SJSA1 (cell line): ENCODE results near the gene FAF1. TPM values are rescaled to one million over a fixed set of nuclear protein-coding genes. Genes with fewer than 3 reads are reported as not detected.

ENCODE experiments used
- DNase-seq, 2 experiments: peaks; one replicate each; pipeline ENCODE4 v3.0.0-alpha.2; 2015 to 2020; ENCODE audit warnings: low spot score in 2 of 2, low read depth in 1 of 2
- H3K27ac ChIP-seq: fragments of 250-450 bp; sonication (Bioruptor Pico); 2 replicates; pipeline ENCODE4 v1.5.1; 2020; ENCODE audit warnings: mild to moderate bottlenecking, moderate library complexity
- H3K27me3 ChIP-seq: fragments of 250-450 bp; sonication (Bioruptor Pico); replicated peaks from 2 replicates; pipeline ENCODE4 v1.5.1; 2020; ENCODE audit warnings: mild to moderate bottlenecking, moderate library complexity
- H3K36me3 ChIP-seq: fragments of 250-450 bp; sonication (Bioruptor Pico); 2 replicates; pipeline ENCODE4 v1.5.1; 2020; ENCODE audit warnings: mild to moderate bottlenecking
- H3K4me1 ChIP-seq: fragments of 250-450 bp; sonication (Bioruptor Pico); replicated peaks from 2 replicates; pipeline ENCODE4 v1.6.1; 2021; ENCODE audit warnings: mild to moderate bottlenecking
- H3K4me3 ChIP-seq: fragments of 250-450 bp; sonication (Bioruptor Pico); 2 replicates; pipeline ENCODE4 v1.5.1; 2020; ENCODE audit warnings: mild to moderate bottlenecking
- H3K9me3 ChIP-seq: fragments of 250-450 bp; sonication (Bioruptor Pico); replicated peaks from 2 replicates; pipeline ENCODE4 v1.5.1; 2020; ENCODE audit warnings: mild to moderate bottlenecking
- total RNA-seq: library from RNA; depleted of rRNA; stranded (reverse); fragments of >200 nt; shearing (Covaris generic); gene quantifications from 2 replicates; pipeline ENCODE4 v1.2.3, GENCODE V29; 2014

The FAF1 gene
- total RNA-seq, 1 experiment from 2014 or later = 96.3 TPM

DNA sequence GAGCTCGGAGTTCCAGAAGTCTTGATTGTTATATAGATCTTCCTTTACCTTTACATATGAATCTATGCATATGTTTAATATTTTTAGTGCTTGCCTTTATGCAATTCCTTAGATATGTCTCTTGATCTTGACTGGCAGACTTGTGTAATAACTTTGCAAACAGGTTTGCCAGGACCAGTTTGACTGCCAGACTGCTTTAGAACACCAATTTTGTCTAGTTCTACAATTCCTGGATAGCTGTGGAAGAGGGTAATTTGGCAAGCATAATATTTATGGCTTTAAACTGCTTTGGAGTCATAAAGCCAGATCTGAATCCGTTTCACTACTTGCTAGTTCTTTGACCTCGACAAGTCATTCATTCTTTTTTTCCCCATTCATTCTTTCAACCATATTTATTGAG is 250.0 kb downstream of the FAF1 start:
- Histone ChIP-seq H3K9me3 (no peaks in the 10 kb centered on the region), H3K4me3 (no peak overlapping the region), H3K27ac (no peak overlapping the region), H3K4me1 (no peaks in the 10 kb centered on the region), H3K36me3 (no peaks in the 10 kb centered on the region; the same call in 1 of the 2 replicates), H3K27me3 (no peaks in the 10 kb centered on the region)
- no peak for DNase-seq

DNA sequence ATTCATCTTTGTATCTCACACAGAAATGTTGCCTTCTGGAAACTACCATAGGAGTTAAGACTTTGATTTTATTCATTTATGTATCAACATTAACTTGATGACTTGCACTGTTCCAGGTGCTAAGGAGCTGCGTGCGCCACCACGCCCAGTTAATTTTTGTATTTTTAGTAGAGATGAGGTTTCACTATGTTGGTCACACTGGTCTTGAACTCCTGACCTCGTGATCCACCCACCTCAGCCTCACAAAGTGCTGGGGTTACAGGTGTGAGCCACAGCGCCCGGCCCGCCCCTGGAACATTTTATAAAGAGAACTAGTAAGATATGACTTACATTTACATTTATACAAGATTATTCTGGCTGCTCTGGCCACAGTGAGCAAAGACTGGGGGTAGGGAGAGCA is 252.2 kb downstream of the FAF1 start:
- Histone ChIP-seq H3K36me3 (no peaks in the 10 kb centered on the region; the same call in 1 of the 2 replicates), H3K4me3 (no peak overlapping the region), H3K27me3 (no peaks in the 10 kb centered on the region), H3K27ac (no peak overlapping the region), H3K9me3 (no peaks in the 10 kb centered on the region), H3K4me1 (no peaks in the 10 kb centered on the region)
- no peak for DNase-seq

DNA sequence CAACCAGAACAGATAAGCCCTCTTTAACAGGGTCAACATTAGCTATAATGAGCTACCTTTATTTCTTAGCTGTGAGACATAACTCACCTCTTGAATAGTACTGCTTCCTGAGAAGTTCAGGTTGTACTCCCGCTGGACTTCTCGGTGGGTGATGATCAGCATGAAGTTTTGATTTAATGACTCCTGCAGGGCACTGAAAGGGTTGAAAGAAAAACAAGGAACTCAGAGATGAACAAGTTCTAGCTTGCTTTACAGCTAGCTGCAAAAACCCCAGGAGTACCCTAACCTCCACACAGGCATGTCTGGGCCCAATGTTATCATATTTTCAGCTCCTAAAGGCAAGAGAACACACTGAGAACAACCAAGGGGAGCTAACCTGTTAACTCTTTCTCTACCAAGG is 254.4 kb downstream of the FAF1 start:
- H3K4me1 ChIP-seq = no peaks in the 10 kb centered on the region
- H3K27me3 ChIP-seq = no peaks in the 10 kb centered on the region
- no peaks in the 10 kb centered on the region; the same call in 1 of the 2 replicates for H3K36me3 ChIP-seq
- no peak overlapping the region for H3K4me3 ChIP-seq
- no peak overlapping the region for H3K27ac ChIP-seq
- DNase-seq = no peak
- no peaks in the 10 kb centered on the region for H3K9me3 ChIP-seq

DNA sequence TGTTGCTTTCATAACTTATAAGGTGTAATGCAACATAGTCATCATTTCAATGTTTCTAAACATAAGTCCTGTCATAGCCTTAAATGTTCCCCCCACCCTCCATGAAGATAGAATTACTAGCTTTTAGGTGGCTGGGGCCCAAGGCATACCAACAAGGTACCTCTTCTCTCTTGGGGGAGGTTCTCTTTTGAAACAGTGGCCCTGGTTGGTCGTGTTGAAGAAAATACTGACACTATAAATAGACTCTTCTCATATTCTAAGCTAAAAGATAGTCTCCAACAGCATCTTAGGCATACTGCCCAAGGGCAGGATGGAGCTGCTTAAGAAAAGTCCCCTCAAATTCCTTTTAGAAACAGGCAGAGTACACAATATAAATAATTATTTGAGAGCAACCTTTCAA is 255.0 kb downstream of the FAF1 start:
- Histone ChIP-seq H3K9me3 (no peaks in the 10 kb centered on the region), H3K4me3 (no peak overlapping the region), H3K27ac (no peak overlapping the region), H3K4me1 (no peaks in the 10 kb centered on the region), H3K27me3 (no peaks in the 10 kb centered on the region), H3K36me3 (no peaks in the 10 kb centered on the region; the same call in 1 of the 2 replicates)
- no peak for DNase-seq

DNA sequence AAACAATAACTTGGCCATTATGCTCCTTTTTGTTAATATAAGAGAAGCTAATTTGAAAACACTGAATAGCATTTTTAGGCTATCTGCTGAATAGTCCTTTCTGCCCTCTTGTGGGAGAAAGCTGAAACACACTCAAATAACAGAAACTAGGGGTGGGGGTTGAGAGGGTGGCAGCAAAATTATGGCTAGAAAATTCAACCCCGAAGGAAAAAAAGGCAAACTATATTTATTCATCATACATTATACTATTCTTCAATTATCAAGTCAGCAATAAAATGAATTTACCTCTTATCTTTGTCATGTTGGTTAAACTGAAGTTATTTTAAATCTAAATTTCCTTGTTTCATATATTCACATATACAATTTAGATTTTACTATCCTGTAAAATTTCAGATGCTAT is 255.9 kb downstream of the FAF1 start:
- H3K4me3 ChIP-seq = no peak overlapping the region
- peak in 1 of 2 experiments; percentile 46 for DNase-seq
- H3K36me3 ChIP-seq = no peaks in the 10 kb centered on the region
- no peaks in the 10 kb centered on the region for H3K4me1 ChIP-seq
- H3K27me3 ChIP-seq = no peaks in the 10 kb centered on the region
- no peak overlapping the region for H3K27ac ChIP-seq
- no peaks in the 10 kb centered on the region for H3K9me3 ChIP-seq

DNA sequence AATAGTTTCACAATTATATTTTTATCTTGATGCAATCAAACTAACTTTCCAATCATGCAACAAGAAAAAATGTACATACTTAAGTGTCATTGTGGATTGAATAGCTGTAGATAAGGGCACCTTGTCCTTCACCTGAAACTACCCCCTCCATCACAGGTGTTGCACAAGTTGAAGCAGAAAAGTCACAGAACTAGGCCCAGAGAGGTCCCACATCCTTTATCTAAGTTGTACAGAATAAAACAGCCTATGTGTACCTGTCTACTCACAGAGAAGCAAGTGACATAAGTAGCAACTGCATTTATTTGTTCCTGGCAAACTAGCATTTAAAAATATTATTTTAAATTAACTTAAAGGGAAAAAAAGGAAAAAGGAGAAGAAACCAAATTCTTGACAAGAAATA is 256.8 kb downstream of the FAF1 start:
- Histone ChIP-seq H3K9me3 (no peaks in the 10 kb centered on the region), H3K4me3 (no peak overlapping the region), H3K36me3 (no peaks in the 10 kb centered on the region), H3K27ac (no peak overlapping the region), H3K27me3 (no peaks in the 10 kb centered on the region), H3K4me1 (no peaks in the 10 kb centered on the region)
- DNase-seq = no peak

DNA sequence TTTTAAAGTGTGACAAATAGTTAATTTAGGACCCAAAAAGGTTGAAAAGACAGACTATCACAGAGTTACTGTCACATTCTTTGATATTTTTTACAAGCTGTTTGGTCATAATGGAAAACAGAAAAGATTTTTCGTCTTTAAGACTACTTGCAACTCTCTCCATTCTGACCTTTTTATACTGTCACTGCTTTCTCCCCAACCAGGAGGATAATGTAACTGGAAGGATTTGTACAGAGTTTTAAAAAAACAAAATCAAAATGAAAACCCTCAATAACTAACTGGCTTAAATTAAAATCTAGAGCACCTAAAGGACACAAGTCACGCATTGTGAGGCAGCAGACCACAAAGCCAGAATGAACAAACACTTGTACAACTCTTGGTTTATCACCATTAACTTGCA is 257.7 kb downstream of the FAF1 start:
- Histone ChIP-seq H3K27ac (no peak overlapping the region), H3K27me3 (no peaks in the 10 kb centered on the region), H3K9me3 (no peaks in the 10 kb centered on the region), H3K4me1 (0 out of 2 replicates have a peak, but pooled peaks cover 4% of the 10 kb centered on the region), H3K36me3 (no peaks in the 10 kb centered on the region), H3K4me3 (no peak overlapping the region)
- no peak for DNase-seq

DNA sequence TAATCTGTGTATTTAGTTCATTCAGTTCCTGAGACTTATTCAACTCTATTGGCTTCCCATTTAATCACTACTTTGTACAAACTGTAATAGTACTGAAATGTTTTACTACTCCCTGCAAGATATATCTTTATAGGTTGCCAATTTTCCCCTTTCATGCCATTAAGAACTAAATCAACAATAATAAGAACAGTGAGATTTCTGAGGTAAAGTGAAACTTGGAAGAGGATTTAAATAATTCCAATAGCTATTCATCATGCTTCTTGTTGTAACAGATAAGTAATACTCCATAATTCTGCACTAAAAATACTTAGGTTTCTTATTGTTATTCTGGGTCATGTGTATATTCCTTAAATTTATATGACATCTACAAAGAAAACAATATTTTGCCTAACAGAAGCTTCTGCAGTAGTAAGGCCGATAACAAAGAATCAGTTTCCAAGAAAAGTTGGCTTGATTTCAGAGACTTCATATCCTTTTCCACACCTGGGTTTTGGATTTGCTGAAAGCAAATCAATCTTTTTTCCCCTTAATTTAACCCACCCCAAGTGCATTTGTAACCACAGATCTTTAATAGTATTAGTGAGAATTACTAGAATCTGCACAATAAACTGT is 258.3 kb downstream of the FAF1 start:
- no peak overlapping the region for H3K4me3 ChIP-seq
- DNase-seq = no peak

DNA sequence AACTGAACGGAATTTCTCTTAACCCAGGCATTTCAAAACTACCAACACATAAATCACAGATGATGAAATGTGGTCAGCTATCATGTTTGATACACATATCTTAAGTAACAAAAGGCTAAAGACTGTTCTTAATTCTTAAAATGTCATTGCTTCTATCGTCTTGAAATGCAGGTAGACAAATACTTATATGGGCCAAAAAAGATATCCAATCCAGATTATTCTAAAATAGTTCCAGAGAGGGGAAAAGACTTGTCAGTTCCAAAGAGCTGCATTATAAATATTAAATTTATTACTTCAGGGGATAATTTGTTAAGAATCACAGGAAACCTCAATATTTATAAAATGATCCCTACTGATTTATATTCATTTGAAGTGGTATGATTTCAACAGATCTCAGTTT is 259.4 kb downstream of the FAF1 start:
- DNase-seq = no peak

More for the DNA sequence above, 258.3 kb downstream of the FAF1 start:
- Histone ChIP-seq H3K9me3 (no peaks in the 10 kb centered on the region), H3K4me1 (0 out of 2 replicates have a peak, but pooled peaks cover 4% of the 10 kb centered on the region), H3K27me3 (no peaks in the 10 kb centered on the region), H3K27ac (no peak overlapping the region), H3K36me3 (no peaks in the 10 kb centered on the region)

DNA sequence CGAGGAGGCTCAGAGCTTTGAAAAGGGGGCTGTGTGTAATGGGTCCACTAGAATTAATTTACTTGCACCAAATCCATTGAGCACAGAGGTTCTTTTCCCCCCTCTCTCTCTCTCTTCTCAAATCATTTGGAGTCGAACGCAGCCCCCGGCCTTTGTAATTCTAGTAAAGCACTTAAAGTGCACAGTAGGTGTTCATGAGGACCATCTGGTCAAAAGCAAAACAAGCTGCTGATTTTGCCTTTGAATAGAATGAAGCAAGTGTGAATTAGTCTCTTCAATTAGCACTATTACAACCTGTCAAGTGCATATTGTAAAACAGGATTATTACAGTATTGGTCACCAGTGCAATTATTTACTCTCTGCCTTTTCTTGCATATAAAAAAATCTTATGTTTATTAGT is 259.9 kb downstream of the FAF1 start:
- Histone ChIP-seq H3K4me1 (0 out of 2 replicates have a peak, but pooled peaks cover 4% of the 10 kb centered on the region), H3K9me3 (no peaks in the 10 kb centered on the region), H3K4me3 (no peak overlapping the region), H3K27ac (no peak overlapping the region), H3K36me3 (no peaks in the 10 kb centered on the region), H3K27me3 (no peaks in the 10 kb centered on the region)
- no peak for DNase-seq

More for the DNA sequence above, 259.4 kb downstream of the FAF1 start:
- Histone ChIP-seq H3K4me3 (no peak overlapping the region), H3K4me1 (0 out of 2 replicates have a peak, but pooled peaks cover 4% of the 10 kb centered on the region), H3K36me3 (no peaks in the 10 kb centered on the region), H3K9me3 (no peaks in the 10 kb centered on the region), H3K27me3 (no peaks in the 10 kb centered on the region), H3K27ac (no peak overlapping the region)

DNA sequence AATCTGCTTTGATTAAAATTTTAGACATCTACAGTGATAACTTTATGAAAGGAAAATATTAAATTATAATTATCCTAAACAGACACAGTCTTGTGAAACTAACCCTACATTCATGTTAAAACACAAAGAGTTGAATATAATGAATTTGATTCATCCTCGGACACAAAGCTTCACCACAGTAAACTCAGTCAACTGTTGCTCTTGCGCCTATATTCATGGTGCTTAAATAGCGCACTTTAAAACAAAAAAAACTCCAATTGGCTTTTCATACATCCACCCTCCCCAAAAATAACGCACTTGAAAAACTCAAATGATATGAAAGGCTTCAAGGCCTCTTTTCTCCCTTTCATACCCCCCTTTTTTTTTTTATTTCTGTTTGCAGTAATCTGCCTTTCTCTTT is 260.3 kb downstream of the FAF1 start:
- no peaks in the 10 kb centered on the region for H3K36me3 ChIP-seq
- no peaks in the 10 kb centered on the region for H3K27me3 ChIP-seq
- no peaks in the 10 kb centered on the region for H3K9me3 ChIP-seq
- H3K4me3 ChIP-seq = no peak overlapping the region
- H3K27ac ChIP-seq = no peak overlapping the region
- H3K4me1 ChIP-seq = 0 out of 2 replicates have a peak, but pooled peaks cover 4% of the 10 kb centered on the region
- DNase-seq = no peak

DNA sequence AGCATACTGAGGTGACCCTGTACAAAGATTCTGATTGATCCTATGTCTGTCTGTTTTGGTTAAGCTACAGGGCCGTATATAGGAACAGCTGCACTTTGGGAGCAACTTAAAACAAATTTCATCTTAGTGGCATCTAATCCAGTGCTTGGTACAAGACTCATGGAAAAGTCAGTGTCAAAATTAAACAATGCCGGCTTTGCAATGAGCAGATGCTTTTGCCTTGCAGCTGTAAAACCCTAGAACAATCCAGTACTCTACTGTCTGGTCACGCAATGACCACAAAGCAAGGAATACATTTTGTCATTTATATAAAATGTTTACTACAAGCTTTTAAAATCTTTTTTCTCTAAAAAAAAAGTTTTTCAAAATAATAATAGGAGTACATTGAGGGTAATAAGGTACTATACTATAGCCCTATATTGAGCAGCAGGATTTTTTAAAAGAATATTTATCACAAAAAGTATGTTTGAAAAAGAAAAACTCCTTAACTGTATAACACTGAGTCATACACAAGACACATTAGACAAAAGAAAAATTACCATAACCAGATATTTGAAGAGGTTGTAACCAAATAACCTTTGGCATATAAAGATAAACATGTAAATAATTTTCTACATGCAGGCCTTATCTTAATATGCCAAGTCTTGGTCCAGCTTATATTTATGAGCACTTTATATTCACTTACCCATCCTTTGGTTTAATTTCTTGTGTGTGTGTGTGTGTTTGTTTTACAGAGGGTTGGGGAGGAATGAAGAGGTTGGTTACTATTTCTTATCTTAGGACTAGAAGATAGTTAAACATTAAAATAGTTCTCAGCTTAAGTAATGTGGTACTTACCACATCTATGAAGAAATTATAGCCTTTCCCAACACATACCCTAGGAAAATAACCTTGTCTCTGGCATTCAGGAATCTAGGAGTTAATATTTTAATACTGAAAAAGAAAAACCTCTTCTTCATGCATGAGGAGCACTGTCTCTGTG is 262.3 kb downstream of the FAF1 start:
- no peaks in the 10 kb centered on the region for H3K36me3 ChIP-seq
- no peaks in the 10 kb centered on the region for H3K9me3 ChIP-seq
- H3K4me1 ChIP-seq = 0 out of 2 replicates have a peak, but pooled peaks cover 4% of the 10 kb centered on the region
- H3K4me3 ChIP-seq = no peak overlapping the region
- no peaks in the 10 kb centered on the region for H3K27me3 ChIP-seq
- no peak overlapping the region for H3K27ac ChIP-seq
- peak in 1 of 2 experiments; percentile 12 for DNase-seq

DNA sequence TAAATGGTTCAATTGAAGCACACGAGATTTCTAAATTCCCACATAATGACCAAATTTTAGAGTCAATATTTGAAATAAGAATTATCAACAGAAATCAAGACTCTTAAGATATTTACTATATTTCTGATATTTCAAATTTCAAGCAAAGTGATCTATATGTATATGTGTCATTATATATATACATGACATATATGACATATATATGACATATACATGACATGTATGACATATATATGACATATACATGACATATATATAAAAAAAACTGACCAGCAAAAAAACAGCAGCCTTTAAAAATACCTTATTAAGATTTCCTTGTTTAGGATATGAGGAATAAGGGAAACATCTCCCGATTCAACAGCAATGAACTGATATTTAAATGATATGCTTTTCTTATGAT is 266.2 kb downstream of the FAF1 start:
- H3K27ac ChIP-seq = no peak overlapping the region
- H3K4me3 ChIP-seq = no peak overlapping the region
- no peak for DNase-seq
- H3K36me3 ChIP-seq = no peaks in the 10 kb centered on the region
- H3K4me1 ChIP-seq = 0 out of 2 replicates have a peak, but pooled peaks cover 4% of the 10 kb centered on the region
- H3K9me3 ChIP-seq = no peaks in the 10 kb centered on the region
- H3K27me3 ChIP-seq = no peaks in the 10 kb centered on the region

DNA sequence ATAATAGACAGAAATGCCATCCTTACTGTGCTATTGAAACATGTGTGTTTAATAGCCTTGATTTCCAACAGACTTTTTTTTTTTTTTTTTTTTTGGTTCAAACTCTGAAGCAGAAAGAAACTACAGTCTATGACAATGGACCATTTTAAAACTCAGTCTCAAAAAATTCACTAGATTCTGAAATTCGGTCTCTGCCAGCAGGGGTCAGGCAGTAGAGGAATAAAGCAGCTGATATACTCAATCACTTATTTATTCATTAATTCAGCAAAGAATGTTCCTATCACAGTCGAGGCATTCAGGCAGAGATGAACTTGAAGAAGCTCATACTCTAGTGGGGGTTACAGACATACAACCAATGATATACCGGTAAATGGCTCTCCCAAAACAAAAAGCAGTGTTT is 275.9 kb downstream of the FAF1 start:
- H3K4me1 ChIP-seq = no peaks in the 10 kb centered on the region

More for the DNA sequence above, 275.9 kb downstream of the FAF1 start:
- Histone ChIP-seq H3K9me3 (no peaks in the 10 kb centered on the region), H3K4me3 (no peak overlapping the region), H3K36me3 (0 out of 2 replicates have a peak, but pooled peaks cover 3% of the 10 kb centered on the region), H3K27me3 (no peaks in the 10 kb centered on the region), H3K27ac (no peak overlapping the region)
- DNase-seq = no peak
